Measurements from ENCODE around the gene TNFSF13.

Gene TNFSF13

DNA sequence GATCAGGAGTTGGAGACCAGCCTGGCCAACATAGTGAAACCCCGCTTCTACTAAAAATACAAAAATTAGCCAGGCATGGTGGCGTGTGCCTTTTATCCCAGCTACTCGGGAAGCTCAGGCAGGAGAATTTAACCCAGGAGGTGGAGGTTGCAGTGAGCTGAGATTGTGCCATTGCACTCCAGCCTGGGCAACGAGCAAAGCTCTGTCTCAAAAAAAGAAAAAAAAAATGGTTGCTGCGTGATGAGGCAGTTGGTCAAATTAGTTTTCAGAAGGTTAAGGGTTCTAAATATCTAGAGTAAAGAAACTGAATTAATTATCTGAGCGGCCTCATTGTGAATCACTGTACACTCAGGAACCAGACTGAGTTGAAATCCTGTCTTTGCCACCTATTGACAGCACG, 17.4 kb downstream of the TNFSF13 start:
- Histone ChIP-seq H3K36me3 (ENCODE audit: control insufficient read depth, insufficient read depth, low read length) (no peaks in the 10 kb centered on the region), H3K27ac (no peak overlapping the region), H3K9me3 (ENCODE audit: control insufficient read depth, low read length) (no peaks in the 10 kb centered on the region), H2AFZ (no peak overlapping the region), H3K4me2 (ENCODE audit: low read length) (no peak overlapping the region), H3K27me3 (ENCODE audit: control insufficient read depth, insufficient read depth, low read length) (no peaks in the 10 kb centered on the region), H3K9ac (no peak overlapping the region), H3K4me3 (ENCODE audit: low read depth, low read length) (no peak overlapping the region), H3K79me2 (peaks cover 16% of the 10 kb centered on the region), H3K4me1 (peaks cover 9% of the 10 kb centered on the region)
- TF ChIP-seq, protein P1, sequence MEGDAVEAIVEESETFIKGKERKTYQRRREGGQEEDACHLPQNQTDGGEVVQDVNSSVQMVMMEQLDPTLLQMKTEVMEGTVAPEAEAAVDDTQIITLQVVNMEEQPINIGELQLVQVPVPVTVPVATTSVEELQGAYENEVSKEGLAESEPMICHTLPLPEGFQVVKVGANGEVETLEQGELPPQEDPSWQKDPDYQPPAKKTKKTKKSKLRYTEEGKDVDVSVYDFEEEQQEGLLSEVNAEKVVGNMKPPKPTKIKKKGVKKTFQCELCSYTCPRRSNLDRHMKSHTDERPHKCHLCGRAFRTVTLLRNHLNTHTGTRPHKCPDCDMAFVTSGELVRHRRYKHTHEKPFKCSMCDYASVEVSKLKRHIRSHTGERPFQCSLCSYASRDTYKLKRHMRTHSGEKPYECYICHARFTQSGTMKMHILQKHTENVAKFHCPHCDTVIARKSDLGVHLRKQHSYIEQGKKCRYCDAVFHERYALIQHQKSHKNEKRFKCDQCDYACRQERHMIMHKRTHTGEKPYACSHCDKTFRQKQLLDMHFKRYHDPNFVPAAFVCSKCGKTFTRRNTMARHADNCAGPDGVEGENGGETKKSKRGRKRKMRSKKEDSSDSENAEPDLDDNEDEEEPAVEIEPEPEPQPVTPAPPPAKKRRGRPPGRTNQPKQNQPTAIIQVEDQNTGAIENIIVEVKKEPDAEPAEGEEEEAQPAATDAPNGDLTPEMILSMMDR (IDR thresholded peaks at IDR 0.05), result no peak

DNA sequence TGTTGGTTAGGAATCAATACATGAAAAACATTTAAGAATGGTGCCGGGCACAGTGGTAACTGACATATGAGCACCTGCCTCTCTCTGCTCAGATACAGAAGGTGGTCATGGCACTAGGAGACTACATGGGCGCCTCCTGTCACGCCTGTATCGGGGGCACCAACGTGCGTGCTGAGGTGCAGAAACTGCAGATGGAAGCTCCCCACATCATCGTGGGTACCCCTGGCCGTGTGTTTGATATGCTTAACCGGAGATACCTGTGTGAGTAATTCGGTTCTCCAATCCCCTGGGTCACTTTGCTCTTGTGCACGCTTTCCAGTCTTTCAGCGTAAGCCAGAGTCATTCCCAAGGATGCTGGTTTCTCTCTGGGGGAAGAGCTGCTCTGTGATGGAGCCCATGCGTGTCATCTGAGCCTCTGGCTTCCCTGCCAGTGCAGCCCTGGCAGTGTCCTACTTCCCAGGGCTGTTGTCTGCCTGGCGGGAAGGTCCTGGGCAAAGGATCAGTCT, 17.9 kb downstream of the TNFSF13 start:
- no peaks in the 10 kb centered on the region for H3K9me3 ChIP-seq (ENCODE audit: control insufficient read depth, low read length)
- peaks cover 16% of the 10 kb centered on the region for H3K79me2 ChIP-seq
- peaks cover 9% of the 10 kb centered on the region for H3K4me1 ChIP-seq
- H3K27ac ChIP-seq, result no peak overlapping the region
- no peak overlapping the region for H2AFZ ChIP-seq
- no peaks in the 10 kb centered on the region for H3K27me3 ChIP-seq (ENCODE audit: control insufficient read depth, insufficient read depth, low read length)
- H3K4me3 ChIP-seq (ENCODE audit: low read depth, low read length), result no peak overlapping the region
- H3K4me2 ChIP-seq (ENCODE audit: low read length), result no peak overlapping the region
- H3K9ac ChIP-seq, result no peak overlapping the region
- H3K36me3 ChIP-seq (ENCODE audit: control insufficient read depth, insufficient read depth, low read length), result no peaks in the 10 kb centered on the region
- TF ChIP-seq, protein P1 (IDR thresholded peaks at IDR 0.05), result no peak

DNA sequence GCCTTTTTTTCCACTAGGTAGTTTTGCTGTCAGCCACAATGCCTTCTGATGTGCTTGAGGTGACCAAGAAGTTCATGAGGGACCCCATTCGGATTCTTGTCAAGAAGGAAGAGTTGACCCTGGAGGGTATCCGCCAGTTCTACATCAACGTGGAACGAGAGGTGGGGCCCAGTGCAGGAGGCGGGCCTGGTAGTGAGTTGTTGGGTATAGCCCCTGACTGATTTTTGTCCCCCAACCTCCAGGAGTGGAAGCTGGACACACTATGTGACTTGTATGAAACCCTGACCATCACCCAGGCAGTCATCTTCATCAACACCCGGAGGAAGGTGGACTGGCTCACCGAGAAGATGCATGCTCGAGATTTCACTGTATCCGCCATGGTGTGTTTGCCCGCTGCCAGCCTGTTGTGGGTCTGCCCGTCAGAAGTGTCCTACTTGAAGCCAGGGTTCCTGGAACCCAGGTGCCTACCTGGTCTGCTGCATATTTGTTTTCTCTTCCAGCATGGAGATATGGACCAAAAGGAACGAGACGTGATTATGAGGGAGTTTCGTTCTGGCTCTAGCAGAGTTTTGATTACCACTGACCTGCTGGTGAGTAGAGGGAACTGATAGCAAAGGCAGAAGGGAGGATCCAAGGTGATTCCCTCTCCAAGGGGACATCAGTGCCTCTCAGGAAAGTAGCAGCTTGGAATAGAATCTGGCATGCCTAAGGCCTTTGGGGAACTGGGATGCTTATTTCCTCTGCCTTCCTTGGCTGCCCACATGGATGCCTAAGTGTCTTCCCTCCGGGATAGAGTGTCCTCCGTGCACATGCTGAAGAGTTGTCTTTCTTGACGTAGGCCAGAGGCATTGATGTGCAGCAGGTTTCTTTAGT, 19.0 kb downstream of the TNFSF13 start:
- Histone ChIP-seq H3K4me1 (peaks cover 11% of the 10 kb centered on the region), H2AFZ (no peak overlapping the region), H3K27me3 (ENCODE audit: control insufficient read depth, insufficient read depth, low read length) (no peaks in the 10 kb centered on the region), H3K36me3 (ENCODE audit: control insufficient read depth, insufficient read depth, low read length) (no peaks in the 10 kb centered on the region), H3K9ac (no peak overlapping the region), H3K4me3 (ENCODE audit: low read depth, low read length) (no peak overlapping the region), H3K9me3 (ENCODE audit: control insufficient read depth, low read length) (no peaks in the 10 kb centered on the region), H3K79me2 (peaks cover 17% of the 10 kb centered on the region), H3K27ac (no peak overlapping the region), H3K4me2 (ENCODE audit: low read length) (no peak overlapping the region)
- TF ChIP-seq, protein P1 (IDR thresholded peaks at IDR 0.05), result no peak

DNA sequence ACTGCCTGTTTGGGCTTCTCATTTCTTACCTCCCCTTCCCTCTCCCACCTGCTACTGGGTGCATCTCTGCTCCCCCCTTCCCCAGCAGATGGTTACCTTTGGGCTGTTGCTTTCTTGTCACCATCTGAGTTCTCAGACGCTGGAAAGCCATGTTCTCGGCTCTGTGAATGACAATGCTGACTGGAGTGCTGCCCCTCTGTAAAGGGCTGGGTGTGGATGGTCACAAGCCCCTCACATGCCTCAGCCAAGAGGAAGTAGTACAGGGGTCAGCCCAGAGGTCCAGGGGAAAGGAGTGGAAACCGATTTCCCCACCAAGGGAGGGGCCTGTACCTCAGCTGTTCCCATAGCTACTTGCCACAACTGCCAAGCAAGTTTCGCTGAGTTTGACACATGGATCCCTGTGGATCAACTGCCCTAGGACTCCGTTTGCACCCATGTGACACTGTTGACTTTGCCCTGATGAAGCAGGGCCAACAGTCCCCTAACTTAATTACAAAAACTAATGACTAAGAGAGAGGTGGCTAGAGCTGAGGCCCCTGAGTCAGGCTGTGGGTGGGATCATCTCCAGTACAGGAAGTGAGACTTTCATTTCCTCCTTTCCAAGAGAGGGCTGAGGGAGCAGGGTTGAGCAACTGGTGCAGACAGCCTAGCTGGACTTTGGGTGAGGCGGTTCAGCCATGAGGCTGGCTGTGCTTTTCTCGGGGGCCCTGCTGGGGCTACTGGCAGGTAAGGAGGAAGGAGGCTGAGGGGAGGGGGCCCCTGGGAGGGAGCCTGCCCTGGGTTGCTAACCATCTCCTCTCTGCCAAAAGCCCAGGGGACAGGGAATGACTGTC, 20.7 kb downstream of the TNFSF13 start, which contains the start of gene CD68:
TSS of gene CD68 (plus strand) at position 638 of the 833 bp plus-strand sequence. CDS start at position 678, 40 bp downstream.
- H3K4me2 ChIP-seq (ENCODE audit: low read length), result no peak within 1 kb of the TSS
- TF ChIP-seq, protein P1 (IDR thresholded peaks at IDR 0.05), result no peak
- no peaks in the 10 kb centered on the region for H3K9me3 ChIP-seq (ENCODE audit: control insufficient read depth, low read length)
- peak within 1 kb of the TSS; percentile 50 for H3K27ac ChIP-seq
- no peak within 1 kb of the TSS for H2AFZ ChIP-seq
- H3K4me3 ChIP-seq (ENCODE audit: low read depth, low read length), result no peak within 1 kb of the TSS
- H3K27me3 ChIP-seq (ENCODE audit: control insufficient read depth, insufficient read depth, low read length), result no peaks in the 10 kb centered on the region
- peaks cover 19% of the 10 kb centered on the region for H3K79me2 ChIP-seq
- H3K9ac ChIP-seq, result no peak within 1 kb of the TSS
- peaks cover 19% of the 10 kb centered on the region for H3K4me1 ChIP-seq
- H3K36me3 ChIP-seq (ENCODE audit: control insufficient read depth, insufficient read depth, low read length), result no peaks in the 10 kb centered on the region

Measured in parathyroid adenoma (tissue), 2 donors.